GM23248 (cell line): ENCODE measurements around the gene ASZ1.

ENCODE experiments used
- EZH2 ChIP-seq: fragments of 200-600 bp; sonication (generic); IDR thresholded peaks from 2 replicates; pipeline ENCODE4 v1.6.1; 2018; ENCODE audit warnings: antibody characterized with exemption, mild to moderate bottlenecking; ENCODE audit not compliant: insufficient read depth, poor library complexity, severe bottlenecking
- EZH2phosphoT487 ChIP-seq: fragments of 200-600 bp; sonication (generic); IDR thresholded peaks from 2 replicates; pipeline ENCODE4 v1.6.1; 2018; ENCODE audit warnings: antibody characterized with exemption, moderate library complexity, mild to moderate bottlenecking, low read depth; ENCODE audit not compliant: insufficient read depth

- TF ChIP-seq EZH2 (no peak), EZH2phosphoT487 (no peak)
Observed at GRCh38 chr7:117362294-117362888, 64.9 kb downstream of the ASZ1 start.
